GM23338 (cell line): Measurements from ENCODE around the gene SV2C. TPM values are rescaled to one million over a fixed set of nuclear protein-coding genes. Genes with fewer than 3 reads are reported as not detected.

Source experiments
- ATAC-seq: fragments of 200-7000 bp; cut with Tn5 transposase; 3 replicates; pipeline ENCODE4 v1.9.1; 2020
- DNase-seq: peaks from one replicate; pipeline ENCODE4 v3.0.0-alpha.2; 2015; ENCODE audit warnings: low spot score
- H2AFZ ChIP-seq: fragments of 200-600 bp; sonication (generic); 2 replicates; pipeline ENCODE4 v1.8.0; 2016; ENCODE audit warnings: antibody characterized with exemption, mild to moderate bottlenecking, moderate library complexity
- H3F3A ChIP-seq: fragments of 200-600 bp; sonication (generic); replicated peaks from 2 replicates; pipeline ENCODE4 v1.8.0; 2017; ENCODE audit warnings: antibody characterized with exemption, mixed run types, low read depth
- H3K27ac ChIP-seq: fragments of 200-600 bp; sonication (generic); 2 replicates; pipeline ENCODE4 v1.6.1; 2016; ENCODE audit warnings: low read depth
- H3K27me3 ChIP-seq: fragments of 200-600 bp; sonication (generic); 2 replicates; pipeline ENCODE4 v1.8.0; 2016; ENCODE audit warnings: mild to moderate bottlenecking, mixed run types, moderate library complexity; ENCODE audit not compliant: insufficient read depth
- H3K36me3 ChIP-seq: fragments of 200-600 bp; sonication (generic); 2 replicates; pipeline ENCODE4 v1.8.0; 2016; ENCODE audit warnings: mild to moderate bottlenecking; ENCODE audit not compliant: insufficient read depth
- H3K4me1 ChIP-seq: fragments of 200-600 bp; sonication (generic); 2 replicates; pipeline ENCODE4 v1.8.0; 2016; ENCODE audit warnings: mild to moderate bottlenecking, moderate library complexity; ENCODE audit not compliant: insufficient read depth
- H3K4me2 ChIP-seq: fragments of 200-600 bp; sonication (generic); 2 replicates; pipeline ENCODE4 v1.7.1; 2017; ENCODE audit warnings: mixed run types
- H3K4me3 ChIP-seq: fragments of 200-600 bp; sonication (generic); 2 replicates; pipeline ENCODE4 v1.6.1; 2016; ENCODE audit warnings: mixed run types
- H3K79me2 ChIP-seq: fragments of 200-600 bp; sonication (generic); replicated peaks from 2 replicates; pipeline ENCODE4 v1.8.0; 2017; ENCODE audit warnings: mild to moderate bottlenecking; ENCODE audit not compliant: insufficient read depth
- H3K9me2 ChIP-seq: fragments of 200-600 bp; sonication (generic); 2 replicates; pipeline ENCODE4 v1.8.0; 2017; ENCODE audit not compliant: insufficient read depth
- H4K20me1 ChIP-seq: fragments of 200-600 bp; sonication (generic); replicated peaks from 2 replicates; pipeline ENCODE4 v1.8.0; 2017; ENCODE audit warnings: mild to moderate bottlenecking; ENCODE audit not compliant: insufficient read depth
- H3K27ac Mint-ChIP-seq: 2 replicates; pipeline ENCODE4 v1.8.0; 2020; ENCODE audit warnings: inconsistent platforms, mild to moderate bottlenecking, moderate library complexity, mixed read lengths
- H3K27me3 Mint-ChIP-seq: 3 replicates; pipeline ENCODE4 v1.8.0; 2022; ENCODE audit warnings: low read depth, mild to moderate bottlenecking, moderate library complexity, mixed read lengths, inconsistent platforms; ENCODE audit not compliant: insufficient read depth, poor library complexity
- H3K36me3 Mint-ChIP-seq: 3 replicates; pipeline ENCODE4 v1.8.0; 2021; ENCODE audit warnings: low read depth, mild to moderate bottlenecking, inconsistent platforms, moderate library complexity, mixed read lengths
- H3K4me1 Mint-ChIP-seq: 3 replicates; pipeline ENCODE4 v1.8.0; 2020; ENCODE audit warnings: mild to moderate bottlenecking, inconsistent platforms, mixed read lengths
- H3K4me3 Mint-ChIP-seq: 3 replicates; pipeline ENCODE4 v1.8.0; 2021; ENCODE audit warnings: moderate library complexity, mild to moderate bottlenecking, inconsistent platforms, mixed read lengths
- H3K9me3 Mint-ChIP-seq: 3 replicates; pipeline ENCODE4 v1.8.0; 2020; ENCODE audit warnings: moderate library complexity, mild to moderate bottlenecking, inconsistent platforms, mixed read lengths
- CREB1 ChIP-seq: fragments of 250-450 bp; sonication (Bioruptor Pico); IDR thresholded peaks from 2 replicates; pipeline ENCODE4 v1.5.0; 2020; ENCODE audit warnings: low read depth, mild to moderate bottlenecking, moderate library complexity
- EZH2 ChIP-seq: fragments of 200-600 bp; sonication (generic); IDR thresholded peaks from one replicate; pipeline ENCODE4 v1.8.0; 2017; ENCODE audit warnings: antibody characterized with exemption, mild to moderate bottlenecking, low read depth; ENCODE audit not compliant: unreplicated experiment
- EZH2phosphoT487 ChIP-seq: fragments of 200-600 bp; sonication (generic); IDR thresholded peaks from one replicate; pipeline ENCODE4 v1.8.1; 2018; ENCODE audit warnings: antibody characterized with exemption; ENCODE audit not compliant: unreplicated experiment
- JUNB ChIP-seq: IDR thresholded peaks from one replicate; pipeline ENCODE4 v1.6.1; 2016; ENCODE audit warnings: antibody characterized with exemption; ENCODE audit not compliant: unreplicated experiment
- NANOG ChIP-seq: IDR thresholded peaks from 2 replicates; pipeline ENCODE4 v1.6.1; 2016; ENCODE audit warnings: antibody characterized with exemption, borderline replicate concordance
- POLR2AphosphoS5 ChIP-seq: IDR thresholded peaks from 2 replicates; pipeline ENCODE4 v1.6.1; 2016; ENCODE audit warnings: antibody characterized with exemption, low read depth
- STAT1 ChIP-seq: IDR thresholded peaks from one replicate; pipeline ENCODE4 v1.6.1; 2016; ENCODE audit warnings: antibody characterized with exemption; ENCODE audit not compliant: unreplicated experiment
- ZNF114 ChIP-seq: fragments of 250-450 bp; sonication (Bioruptor Pico); IDR thresholded peaks from 2 replicates; pipeline ENCODE4 v1.5.0; 2020; ENCODE audit warnings: mild to moderate bottlenecking, moderate library complexity
- ZNF331 ChIP-seq: fragments of 250-450 bp; sonication (Bioruptor Pico); IDR thresholded peaks from 2 replicates; pipeline ENCODE4 v1.5.0; 2020; ENCODE audit warnings: low read depth, mild to moderate bottlenecking, moderate library complexity
- polyA plus RNA-seq: library from polyadenylated mRNA; unstranded; fragments of >200 nt; fragmentation: Nextera tagmentation; extraction: Ambion mirVana; gene quantifications from 2 replicates; pipeline ENCODE4 v1.2.1, GENCODE V29; 2016
- total RNA-seq: library from RNA; depleted of rRNA; stranded (reverse); fragments of >200 nt; shearing (Covaris generic); gene quantifications from 2 replicates; pipeline ENCODE4 v1.2.3, GENCODE V29; 2014
- TF ChIP-seq, protein P1 (sequence below): fragments of 250-450 bp; sonication (Bioruptor Pico); IDR thresholded peaks from 2 replicates; pipeline ENCODE4 v1.5.0; 2020; ENCODE audit warnings: mild to moderate bottlenecking, moderate library complexity
- TF ChIP-seq, protein P2 (sequence below), 2 experiments: fragments of 200-600 bp in 1 of 2; sonication (generic) in 1 of 2; conservative IDR thresholded peaks; 2 replicates each; pipeline versions ENCODE4 v1.5.1 to v1.6.1; 2016 to 2017; ENCODE audit warnings: antibody characterized with exemption in 2 of 2, low read depth in 2 of 2, mild to moderate bottlenecking in 2 of 2, moderate library complexity in 1 of 2
- TF ChIP-seq, protein P3 (sequence below): IDR thresholded peaks from one replicate; pipeline ENCODE4 v1.6.1; 2018; ENCODE audit warnings: antibody characterized with exemption; ENCODE audit not compliant: unreplicated experiment
- TF ChIP-seq, protein P4 (sequence below): IDR thresholded peaks from 2 replicates; pipeline ENCODE4 v1.6.1; 2016; ENCODE audit warnings: antibody characterized with exemption

SV2C gene
- total and polyA plus RNA-seq, 2 experiments from 2014 or later, result 0.05 to 0.07 TPM

DNA sequence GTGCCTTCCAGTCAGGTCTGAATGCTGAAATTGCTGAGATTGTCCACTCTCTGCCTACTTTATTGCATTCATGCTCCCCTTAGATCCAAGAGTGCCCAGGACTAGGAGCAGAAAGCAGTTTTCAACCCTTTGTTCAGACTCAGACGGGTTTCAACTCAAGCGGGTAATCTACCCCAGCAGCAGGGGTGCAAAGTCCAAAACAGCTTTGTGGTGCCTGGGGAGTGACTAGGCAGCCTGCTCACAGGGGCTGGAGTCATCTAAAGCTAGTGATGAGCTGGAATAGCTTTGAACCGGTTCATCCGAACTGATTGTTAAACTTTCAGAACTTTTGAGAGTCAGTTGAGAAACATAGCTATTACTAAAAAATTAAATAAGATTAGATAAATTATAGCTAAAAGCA is 248.9 kb downstream of the SV2C start (continued):
- TF ChIP-seq, protein P1, sequence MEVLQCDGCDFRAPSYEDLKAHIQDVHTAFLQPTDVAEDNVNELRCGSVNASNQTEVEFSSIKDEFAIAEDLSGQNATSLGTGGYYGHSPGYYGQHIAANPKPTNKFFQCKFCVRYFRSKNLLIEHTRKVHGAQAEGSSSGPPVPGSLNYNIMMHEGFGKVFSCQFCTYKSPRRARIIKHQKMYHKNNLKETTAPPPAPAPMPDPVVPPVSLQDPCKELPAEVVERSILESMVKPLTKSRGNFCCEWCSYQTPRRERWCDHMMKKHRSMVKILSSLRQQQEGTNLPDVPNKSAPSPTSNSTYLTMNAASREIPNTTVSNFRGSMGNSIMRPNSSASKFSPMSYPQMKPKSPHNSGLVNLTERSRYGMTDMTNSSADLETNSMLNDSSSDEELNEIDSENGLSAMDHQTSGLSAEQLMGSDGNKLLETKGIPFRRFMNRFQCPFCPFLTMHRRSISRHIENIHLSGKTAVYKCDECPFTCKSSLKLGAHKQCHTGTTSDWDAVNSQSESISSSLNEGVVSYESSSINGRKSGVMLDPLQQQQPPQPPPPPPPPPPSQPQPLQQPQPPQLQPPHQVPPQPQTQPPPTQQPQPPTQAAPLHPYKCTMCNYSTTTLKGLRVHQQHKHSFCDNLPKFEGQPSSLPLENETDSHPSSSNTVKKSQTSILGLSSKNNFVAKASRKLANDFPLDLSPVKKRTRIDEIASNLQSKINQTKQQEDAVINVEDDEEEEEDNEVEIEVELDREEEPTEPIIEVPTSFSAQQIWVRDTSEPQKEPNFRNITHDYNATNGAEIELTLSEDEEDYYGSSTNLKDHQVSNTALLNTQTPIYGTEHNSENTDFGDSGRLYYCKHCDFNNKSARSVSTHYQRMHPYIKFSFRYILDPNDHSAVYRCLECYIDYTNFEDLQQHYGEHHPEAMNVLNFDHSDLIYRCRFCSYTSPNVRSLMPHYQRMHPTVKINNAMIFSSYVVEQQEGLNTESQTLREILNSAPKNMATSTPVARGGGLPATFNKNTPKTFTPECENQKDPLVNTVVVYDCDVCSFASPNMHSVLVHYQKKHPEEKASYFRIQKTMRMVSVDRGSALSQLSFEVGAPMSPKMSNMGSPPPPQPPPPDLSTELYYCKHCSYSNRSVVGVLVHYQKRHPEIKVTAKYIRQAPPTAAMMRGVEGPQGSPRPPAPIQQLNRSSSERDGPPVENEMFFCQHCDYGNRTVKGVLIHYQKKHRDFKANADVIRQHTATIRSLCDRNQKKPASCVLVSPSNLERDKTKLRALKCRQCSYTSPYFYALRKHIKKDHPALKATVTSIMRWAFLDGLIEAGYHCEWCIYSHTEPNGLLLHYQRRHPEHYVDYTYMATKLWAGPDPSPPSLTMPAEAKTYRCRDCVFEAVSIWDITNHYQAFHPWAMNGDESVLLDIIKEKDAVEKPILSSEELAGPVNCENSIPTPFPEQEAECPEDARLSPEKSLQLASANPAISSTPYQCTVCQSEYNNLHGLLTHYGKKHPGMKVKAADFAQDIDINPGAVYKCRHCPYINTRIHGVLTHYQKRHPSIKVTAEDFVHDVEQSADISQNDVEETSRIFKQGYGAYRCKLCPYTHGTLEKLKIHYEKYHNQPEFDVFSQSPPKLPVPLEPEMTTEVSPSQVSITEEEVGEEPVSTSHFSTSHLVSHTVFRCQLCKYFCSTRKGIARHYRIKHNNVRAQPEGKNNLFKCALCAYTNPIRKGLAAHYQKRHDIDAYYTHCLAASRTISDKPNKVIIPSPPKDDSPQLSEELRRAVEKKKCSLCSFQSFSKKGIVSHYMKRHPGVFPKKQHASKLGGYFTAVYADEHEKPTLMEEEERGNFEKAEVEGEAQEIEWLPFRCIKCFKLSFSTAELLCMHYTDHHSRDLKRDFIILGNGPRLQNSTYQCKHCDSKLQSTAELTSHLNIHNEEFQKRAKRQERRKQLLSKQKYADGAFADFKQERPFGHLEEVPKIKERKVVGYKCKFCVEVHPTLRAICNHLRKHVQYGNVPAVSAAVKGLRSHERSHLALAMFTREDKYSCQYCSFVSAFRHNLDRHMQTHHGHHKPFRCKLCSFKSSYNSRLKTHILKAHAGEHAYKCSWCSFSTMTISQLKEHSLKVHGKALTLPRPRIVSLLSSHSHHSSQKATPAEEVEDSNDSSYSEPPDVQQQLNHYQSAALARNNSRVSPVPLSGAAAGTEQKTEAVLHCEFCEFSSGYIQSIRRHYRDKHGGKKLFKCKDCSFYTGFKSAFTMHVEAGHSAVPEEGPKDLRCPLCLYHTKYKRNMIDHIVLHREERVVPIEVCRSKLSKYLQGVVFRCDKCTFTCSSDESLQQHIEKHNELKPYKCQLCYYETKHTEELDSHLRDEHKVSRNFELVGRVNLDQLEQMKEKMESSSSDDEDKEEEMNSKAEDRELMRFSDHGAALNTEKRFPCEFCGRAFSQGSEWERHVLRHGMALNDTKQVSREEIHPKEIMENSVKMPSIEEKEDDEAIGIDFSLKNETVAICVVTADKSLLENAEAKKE (CRISPR knock-in tag), result no peak
- no peak for TF ChIP-seq CREB1
- no peak for TF ChIP-seq POLR2AphosphoS5
- TF ChIP-seq, protein P2, sequence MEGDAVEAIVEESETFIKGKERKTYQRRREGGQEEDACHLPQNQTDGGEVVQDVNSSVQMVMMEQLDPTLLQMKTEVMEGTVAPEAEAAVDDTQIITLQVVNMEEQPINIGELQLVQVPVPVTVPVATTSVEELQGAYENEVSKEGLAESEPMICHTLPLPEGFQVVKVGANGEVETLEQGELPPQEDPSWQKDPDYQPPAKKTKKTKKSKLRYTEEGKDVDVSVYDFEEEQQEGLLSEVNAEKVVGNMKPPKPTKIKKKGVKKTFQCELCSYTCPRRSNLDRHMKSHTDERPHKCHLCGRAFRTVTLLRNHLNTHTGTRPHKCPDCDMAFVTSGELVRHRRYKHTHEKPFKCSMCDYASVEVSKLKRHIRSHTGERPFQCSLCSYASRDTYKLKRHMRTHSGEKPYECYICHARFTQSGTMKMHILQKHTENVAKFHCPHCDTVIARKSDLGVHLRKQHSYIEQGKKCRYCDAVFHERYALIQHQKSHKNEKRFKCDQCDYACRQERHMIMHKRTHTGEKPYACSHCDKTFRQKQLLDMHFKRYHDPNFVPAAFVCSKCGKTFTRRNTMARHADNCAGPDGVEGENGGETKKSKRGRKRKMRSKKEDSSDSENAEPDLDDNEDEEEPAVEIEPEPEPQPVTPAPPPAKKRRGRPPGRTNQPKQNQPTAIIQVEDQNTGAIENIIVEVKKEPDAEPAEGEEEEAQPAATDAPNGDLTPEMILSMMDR (conservative IDR thresholded peaks at IDR 0.05; ENCODE audit: low read depth in 2 of 2), result no peak
- TF ChIP-seq NANOG, result no peak
- TF ChIP-seq JUNB, result no peak

DNA sequence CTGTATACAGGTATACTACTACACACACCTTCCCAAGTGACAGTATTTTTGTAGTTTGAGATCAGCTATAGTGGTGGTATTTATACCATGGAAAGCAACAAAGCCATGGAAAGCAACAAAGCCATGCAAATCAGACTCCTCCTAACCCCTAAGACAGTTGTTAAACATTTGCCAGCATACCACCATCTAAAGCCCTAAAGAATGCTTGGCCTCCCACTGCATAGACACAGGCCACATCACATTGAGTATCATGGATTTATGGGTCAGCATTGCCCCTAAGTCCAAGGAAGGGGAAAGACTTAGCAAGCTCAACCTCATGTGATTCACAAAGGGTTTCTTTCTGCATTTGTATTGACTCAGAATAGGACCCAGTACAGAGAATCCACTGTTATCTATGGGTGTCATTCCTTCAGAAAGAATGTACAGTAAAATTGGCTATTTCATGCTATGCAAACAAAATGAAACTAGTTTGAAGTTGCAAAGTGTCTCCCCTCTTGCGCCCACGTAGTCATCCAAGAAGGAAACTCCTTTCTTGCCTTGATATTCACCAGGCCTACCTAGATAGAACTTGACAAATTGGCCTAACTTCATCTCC is 249.5 kb downstream of the SV2C start:
- Mint-ChIP-seq H3K4me1 (peaks cover 25% of the 10 kb centered on the region), H3K9me3 (peaks cover 21% of the 10 kb centered on the region), H3K27me3 (peaks cover 10% of the 10 kb centered on the region), H3K4me3 (no peak overlapping the region), H3K27ac (no peak overlapping the region), H3K36me3 (peaks cover 16% of the 10 kb centered on the region)
- Histone ChIP-seq H2AFZ (no peak overlapping the region), H3K9me2 (peaks cover 8% of the 10 kb centered on the region; the same call in 1 of the 2 replicates), H3K27ac (no peak overlapping the region), H3K4me1 (peaks cover 9% of the 10 kb centered on the region), H3F3A (no peaks in the 10 kb centered on the region), H3K36me3 (no peaks in the 10 kb centered on the region; the same call in 1 of the 2 replicates), H3K4me2 (no peak overlapping the region), H3K27me3 (no peaks in the 10 kb centered on the region), H4K20me1 (no peaks in the 10 kb centered on the region), H3K4me3 (no peak overlapping the region), H3K79me2 (no peaks in the 10 kb centered on the region)
- no peak for TF ChIP-seq ZNF114 (CRISPR knock-in tag)
- TF ChIP-seq NANOG, result no peak
- no peak for TF ChIP-seq EZH2
- TF ChIP-seq POLR2AphosphoS5, result no peak
- TF ChIP-seq, protein P3, sequence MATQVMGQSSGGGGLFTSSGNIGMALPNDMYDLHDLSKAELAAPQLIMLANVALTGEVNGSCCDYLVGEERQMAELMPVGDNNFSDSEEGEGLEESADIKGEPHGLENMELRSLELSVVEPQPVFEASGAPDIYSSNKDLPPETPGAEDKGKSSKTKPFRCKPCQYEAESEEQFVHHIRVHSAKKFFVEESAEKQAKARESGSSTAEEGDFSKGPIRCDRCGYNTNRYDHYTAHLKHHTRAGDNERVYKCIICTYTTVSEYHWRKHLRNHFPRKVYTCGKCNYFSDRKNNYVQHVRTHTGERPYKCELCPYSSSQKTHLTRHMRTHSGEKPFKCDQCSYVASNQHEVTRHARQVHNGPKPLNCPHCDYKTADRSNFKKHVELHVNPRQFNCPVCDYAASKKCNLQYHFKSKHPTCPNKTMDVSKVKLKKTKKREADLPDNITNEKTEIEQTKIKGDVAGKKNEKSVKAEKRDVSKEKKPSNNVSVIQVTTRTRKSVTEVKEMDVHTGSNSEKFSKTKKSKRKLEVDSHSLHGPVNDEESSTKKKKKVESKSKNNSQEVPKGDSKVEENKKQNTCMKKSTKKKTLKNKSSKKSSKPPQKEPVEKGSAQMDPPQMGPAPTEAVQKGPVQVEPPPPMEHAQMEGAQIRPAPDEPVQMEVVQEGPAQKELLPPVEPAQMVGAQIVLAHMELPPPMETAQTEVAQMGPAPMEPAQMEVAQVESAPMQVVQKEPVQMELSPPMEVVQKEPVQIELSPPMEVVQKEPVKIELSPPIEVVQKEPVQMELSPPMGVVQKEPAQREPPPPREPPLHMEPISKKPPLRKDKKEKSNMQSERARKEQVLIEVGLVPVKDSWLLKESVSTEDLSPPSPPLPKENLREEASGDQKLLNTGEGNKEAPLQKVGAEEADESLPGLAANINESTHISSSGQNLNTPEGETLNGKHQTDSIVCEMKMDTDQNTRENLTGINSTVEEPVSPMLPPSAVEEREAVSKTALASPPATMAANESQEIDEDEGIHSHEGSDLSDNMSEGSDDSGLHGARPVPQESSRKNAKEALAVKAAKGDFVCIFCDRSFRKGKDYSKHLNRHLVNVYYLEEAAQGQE, result no peak
- TF ChIP-seq CREB1, result no peak
- TF ChIP-seq ZNF331 (CRISPR knock-in tag), result no peak
- no peak for TF ChIP-seq EZH2phosphoT487
- no peak for TF ChIP-seq STAT1
- TF ChIP-seq, protein P4, sequence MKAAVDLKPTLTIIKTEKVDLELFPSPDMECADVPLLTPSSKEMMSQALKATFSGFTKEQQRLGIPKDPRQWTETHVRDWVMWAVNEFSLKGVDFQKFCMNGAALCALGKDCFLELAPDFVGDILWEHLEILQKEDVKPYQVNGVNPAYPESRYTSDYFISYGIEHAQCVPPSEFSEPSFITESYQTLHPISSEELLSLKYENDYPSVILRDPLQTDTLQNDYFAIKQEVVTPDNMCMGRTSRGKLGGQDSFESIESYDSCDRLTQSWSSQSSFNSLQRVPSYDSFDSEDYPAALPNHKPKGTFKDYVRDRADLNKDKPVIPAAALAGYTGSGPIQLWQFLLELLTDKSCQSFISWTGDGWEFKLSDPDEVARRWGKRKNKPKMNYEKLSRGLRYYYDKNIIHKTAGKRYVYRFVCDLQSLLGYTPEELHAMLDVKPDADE, result no peak
- no peak for ATAC-seq
- DNase-seq, result no peak
